Measurements from ENCODE around the gene EML1.

EML1 gene

GRCh38 chr14:99781853-99782610, 11.2 kb upstream of the EML1 start:
- no peak for DNase-seq

DNA sequence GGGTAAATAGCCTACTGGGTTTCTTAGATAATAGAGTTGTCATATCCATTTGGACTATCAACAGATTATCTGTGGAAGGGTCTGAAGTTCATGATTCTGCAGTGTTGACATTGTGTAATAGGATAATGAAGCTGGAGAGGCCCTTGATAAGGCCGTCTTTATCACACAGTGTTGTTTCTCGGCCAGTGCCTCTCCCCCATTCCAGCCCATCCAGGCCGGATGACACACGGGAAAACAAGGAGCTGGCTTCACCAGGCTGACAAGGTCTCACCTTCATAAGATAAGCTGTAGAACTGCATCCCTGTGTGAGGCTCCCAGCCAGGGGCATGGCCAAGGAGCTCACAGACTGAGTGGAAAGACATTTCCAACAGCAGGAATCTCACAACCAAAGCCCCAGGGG, 8.7 kb upstream of the EML1 start:
- peak; percentile 14 for DNase-seq

- DNase-seq, result no peak
Observed at GRCh38 chr14:99785426-99785825, 7.8 kb upstream of the EML1 start.

GRCh38 chr14:99786511-99786989, 6.7 kb upstream of the EML1 start:
- no peak for DNase-seq

DNA sequence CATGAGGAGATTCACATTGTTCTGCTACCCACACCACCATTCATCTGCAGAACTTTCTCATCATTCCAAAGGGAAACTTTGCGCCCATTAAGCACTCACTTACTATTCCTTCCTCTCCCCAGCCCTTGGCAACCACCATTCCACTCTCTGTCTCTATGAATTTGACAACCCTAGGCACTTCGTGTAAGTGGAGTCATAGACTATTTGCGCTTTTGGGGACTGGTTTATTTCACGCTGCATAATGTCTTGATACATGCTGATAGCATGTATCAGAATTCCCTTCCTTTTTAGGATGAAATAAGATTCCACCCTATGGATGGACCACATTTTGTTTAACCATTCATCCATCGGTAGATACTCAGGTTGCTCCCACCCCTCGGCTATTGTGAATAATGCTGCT, 4.5 kb upstream of the EML1 start:
- DNase-seq, result no peak

DNA sequence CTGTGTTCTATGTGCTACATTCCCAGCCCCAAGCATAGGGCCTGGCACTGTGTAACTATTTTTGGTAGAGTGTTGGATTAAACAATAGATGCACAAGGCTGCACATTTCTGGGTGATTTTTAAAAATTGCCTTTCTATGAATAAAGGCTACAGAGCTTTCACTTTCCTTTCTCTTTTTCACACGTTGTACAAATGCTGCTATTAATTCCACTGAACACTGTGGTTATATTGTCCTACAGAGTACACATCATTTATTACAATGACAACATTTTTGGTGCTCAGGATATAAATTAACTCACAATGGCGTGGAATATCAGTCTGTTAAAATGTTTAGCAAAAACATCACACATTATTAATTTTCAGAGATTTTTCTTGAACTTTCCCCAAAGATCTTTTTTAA, 3.6 kb upstream of the EML1 start:
- DNase-seq, result no peak

DNA sequence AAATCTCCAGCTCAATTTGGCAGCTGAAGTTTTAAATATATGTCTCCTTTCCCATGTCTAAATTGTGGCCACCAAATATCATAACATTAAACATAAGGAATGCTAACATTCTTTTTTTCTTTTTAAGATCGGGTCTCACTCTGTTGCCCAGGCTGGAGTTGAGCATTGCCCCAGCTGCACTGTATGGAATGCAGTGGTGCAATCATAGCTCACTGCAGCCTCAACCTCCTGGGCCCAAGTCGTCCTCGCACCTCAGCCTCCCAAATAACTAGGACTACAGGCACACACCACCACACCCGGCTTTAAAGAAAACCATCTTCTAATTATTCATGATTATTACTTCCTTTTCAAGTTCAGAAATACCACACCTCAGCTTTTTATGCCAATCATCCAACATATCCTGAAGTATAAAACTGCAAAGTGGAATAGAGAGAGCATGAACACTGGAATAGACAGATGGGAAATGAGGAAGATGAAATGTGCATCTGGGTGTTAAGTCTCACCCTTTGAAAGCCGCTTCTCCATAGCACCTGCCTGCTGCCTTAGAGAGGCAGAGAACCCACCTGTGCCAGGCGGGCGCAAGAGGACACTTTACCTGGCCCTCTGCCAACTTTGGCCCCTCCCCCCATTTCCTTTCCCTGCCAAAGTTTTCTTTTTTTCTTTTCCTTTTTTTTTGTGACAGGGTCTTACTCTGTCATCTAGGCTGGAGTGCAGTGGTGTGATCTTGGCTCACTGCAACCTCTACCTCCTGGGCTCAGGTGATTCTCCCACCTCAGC, 2.8 kb upstream of the EML1 start:
- peak; percentile 84 for DNase-seq

GRCh38 chr14:99790978-99791376, 2.2 kb upstream of the EML1 start:
- peak; percentile 56 for DNase-seq

GRCh38 chr14:99791476-99792209, 1.6 kb upstream of the EML1 start:
- DNase-seq, result no peak

- no peak for DNase-seq
Observed at GRCh38 chr14:99792210-99792535, 1.0 kb upstream of the EML1 start.

- DNase-seq, result no peak
Observed at GRCh38 chr14:99792551-99793212, 531 bp upstream of the EML1 start.

DNA sequence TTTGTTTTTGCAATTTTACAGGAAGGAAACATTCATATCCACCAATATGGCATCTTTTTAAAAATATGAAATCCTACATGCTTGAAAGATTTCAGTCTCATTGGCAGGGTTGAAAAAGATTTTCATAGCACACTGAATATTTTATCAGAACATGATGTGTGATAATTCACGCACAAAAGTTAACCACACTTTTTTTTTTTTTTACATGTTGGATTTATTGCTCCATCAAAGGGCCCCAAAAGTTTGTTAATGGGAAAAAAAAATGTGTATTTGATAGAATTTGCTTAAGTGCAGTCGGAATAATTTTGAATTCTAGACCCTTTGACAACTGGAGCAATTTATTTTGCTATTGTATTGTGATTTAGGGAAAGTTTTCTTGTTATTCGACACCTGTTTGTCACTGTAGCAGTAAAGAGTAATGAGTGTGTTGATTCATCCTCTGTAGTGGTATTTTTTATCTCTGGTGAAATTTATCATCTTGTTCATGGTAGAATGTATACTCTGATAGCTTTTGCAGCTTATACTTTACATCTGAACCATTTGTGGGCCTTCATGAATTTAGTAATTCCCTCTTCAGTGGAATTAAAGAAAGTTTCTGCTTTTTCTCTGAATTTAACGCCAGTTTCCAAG, 1.1 kb downstream of the EML1 start:
- no peak for DNase-seq

DNA sequence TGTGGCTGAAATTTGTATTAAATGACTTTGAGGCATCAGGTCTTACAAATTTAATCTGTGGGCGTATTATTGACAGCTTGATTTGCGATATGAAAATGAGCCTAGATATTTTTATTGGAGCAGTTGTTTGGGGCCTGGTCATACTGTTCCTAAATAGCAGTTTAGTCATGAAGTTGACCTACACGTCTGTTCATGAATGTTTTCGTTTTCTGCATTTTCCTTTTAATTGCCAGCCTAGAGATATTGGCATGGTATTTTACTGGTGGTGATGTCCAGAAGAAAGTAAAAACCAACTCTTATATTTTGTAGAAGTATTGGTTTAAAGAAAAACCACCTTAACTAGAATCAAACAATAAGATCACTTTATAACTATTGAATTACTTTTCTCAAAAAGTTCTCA, 1.8 kb downstream of the EML1 start:
- DNase-seq, result no peak

DNA sequence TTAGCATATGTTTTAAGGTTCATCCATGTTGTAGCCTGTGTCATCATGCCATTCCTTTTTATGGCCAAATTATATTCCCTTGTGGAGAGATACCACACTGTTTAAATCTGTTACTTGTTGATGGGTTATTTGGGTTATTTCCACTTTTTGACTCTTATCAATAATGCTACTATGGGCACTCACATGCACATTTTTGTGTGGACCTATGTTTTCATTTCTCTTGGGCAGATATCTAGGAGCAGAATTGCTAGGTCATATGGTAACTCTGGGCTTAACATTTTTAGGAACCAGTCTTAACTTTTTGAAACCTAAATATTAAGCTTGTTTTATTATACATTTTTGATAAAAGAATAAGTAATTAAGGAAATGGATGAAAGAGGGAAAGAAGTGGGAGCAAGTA, 4.0 kb downstream of the EML1 start:
- no peak for DNase-seq

GRCh38 chr14:99800781-99801180, 7.6 kb downstream of the EML1 start:
- DNase-seq, result no peak

DNA sequence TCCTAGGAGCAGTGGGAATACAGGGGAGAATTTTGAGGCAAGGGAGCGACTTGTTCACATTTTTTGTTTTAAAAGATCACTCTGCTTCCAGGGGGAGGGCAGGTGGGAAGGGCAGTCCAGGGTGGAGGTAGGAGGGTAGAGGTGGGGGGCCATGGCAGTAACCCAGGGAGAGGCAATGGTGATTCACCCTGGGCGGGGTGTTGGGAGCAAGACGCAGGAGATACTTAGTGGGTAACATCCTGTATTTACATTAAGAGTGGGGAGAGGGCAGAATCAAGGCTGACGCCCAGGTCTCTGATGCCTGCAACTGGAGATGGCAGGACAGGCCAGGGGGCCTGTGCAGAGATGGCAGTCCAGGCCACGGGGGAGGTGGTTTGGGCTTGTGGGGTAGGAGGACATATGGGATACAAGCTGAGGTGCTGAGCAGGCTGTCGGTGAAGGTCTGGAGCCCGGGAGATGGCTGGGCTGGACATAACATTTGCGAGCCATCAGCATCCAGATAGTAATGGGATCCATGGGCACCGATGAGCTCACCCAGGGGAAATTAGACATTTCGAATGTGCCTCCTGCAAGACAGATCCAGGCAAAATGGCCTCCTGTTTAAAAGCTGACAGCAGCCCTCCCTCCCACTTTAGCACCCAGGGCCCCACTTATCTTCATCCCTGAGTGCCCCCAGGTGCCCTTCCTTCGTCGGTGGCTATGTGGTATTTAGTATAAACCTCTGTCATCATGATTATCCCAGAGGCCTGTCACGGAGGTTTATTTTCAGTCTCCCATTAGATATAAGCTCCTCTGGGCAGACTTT, 9.3 kb downstream of the EML1 start:
- DNase-seq, result no peak

DNA sequence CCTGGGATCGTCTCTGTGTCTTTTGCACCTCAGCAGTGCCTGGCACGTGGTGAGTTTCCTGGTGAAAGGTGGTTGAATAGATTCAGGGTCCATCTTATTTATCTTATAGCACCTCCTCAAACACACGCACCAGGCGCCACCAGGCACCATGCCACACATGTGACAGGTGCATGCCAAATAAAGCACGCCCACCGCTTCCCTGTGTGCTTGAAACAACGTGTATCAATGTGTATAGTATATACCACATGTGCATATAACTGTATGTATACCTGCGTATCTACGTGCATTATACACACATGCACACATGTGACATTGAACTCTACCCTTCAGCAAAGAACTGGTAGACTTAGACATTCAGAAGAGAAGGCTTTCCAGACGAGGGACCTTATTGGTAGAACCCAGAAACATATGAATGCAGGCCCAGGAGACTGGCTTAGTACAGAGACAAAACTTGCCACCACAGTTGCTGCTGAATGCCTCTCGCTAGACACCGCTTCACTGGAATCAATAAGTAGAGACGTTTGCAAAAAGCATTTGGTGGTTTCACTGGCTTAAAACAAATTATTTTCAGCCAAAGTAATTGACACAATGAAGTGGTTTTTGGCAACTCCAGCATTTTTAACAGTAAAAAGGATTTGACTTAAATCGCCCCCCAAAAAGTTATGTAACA, 10.0 kb downstream of the EML1 start:
- peak; percentile 72 for DNase-seq

DNA sequence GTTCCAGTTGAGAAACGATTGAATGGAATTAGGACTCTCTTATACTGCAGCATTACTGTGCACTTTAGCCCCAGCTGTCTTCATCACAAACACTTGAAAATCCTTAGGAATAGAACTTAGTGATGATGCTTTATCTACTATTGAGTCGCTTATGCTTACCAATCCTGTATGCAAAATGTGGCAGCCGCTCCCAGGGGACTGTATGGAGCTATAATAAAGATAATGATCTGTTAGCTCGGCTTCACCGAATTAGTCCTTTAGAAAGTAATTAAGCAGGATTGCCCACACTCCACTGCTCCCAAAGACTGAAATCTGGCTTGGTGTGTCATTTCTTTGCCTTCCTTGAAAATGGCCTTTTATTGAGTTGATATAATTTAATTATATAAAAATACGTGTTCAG, 10.6 kb downstream of the EML1 start:
- DNase-seq, result peak; percentile 92

DNA sequence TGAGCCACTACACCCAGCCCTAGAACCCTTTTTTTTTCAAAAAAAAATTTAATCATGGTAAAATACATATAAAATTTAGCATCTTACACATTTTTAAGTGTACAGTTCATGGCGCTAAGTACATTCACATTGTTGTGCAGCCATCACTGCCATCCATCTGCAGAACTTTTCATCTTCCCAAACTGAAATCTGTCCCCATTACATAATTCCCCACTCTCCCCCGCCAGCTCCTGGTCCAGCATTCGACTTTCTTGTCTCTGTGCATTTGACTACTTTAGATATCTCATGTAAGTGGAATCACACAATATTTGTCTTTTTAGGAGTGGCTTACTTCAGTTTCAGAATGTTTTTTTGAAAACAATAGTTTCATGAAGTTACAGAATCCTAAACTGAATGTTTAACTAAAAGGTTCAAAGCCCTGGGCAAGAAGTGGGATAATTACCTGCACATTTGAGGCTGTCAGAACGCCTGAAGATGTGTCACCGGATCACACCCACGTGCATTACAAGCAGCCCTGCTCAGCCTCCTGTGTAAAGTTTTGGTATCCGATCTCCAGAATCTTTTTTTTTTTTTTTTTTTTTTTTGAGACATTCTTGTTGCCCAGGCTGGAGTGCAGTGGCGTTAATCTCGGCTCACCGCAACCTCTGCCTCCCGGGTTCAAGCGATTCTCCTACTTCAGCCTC, 12.7 kb downstream of the EML1 start:
- DNase-seq, result no peak

DNA sequence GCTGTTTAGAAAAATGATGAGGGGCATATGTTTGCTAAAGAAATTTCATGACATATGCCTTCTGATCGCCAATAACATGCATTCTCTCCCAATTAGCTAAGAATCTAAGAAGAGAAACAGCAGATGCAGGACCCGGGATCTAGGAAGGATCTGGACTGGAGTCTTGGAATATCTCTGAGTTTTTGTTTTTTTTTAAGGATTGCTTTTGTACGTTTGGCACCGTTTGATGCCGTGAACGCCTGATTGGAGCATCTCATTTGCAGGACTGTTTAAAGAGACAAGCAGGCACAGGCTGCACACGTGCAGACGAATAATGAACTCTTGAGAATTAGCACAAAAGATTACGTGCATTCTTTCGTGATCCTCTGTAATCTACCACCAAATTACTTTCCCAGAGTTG, 13.6 kb downstream of the EML1 start:
- no peak for DNase-seq

All from NCI-H1105 treated with DMSO at 0.1 percent for 48 hours (cell line).